ENCODE measurements around the gene SZRD1. TPM values are rescaled to one million over a fixed set of nuclear protein-coding genes. Genes with fewer than 3 reads are reported as not detected.

Gene SZRD1
- polyA plus RNA-seq, 2 of the 4 experiments (the other 2 are of a cell fraction): 56.8 to 91.9 TPM

GRCh38 chr1:16436946-16437474 lies 70.0 kb downstream of the SZRD1 start, which contains the start of gene SPATA21:
Gene SPATA21 (minus strand): TSS chr1:16437424. CDS start chr1:16431371, 6,053 bp downstream.
- Histone ChIP-seq H3K9me3 (no peaks in the 10 kb centered on the region), H3K4me1 (peaks cover 7% of the 10 kb centered on the region; the same call in 1 of the 3 replicates), H3K4me2 (no peak within 1 kb of the TSS), H3K4me3 (no peak within 1 kb of the TSS), H3K27ac (no peak within 1 kb of the TSS)
- WGBS (ENCODE audit: missing lambda C conversion rate): 54% methylated on average over 3 of the region's 3 CpGs
- ATAC-seq (no peak), DNase-seq (ENCODE audit: low read depth in 1 of 2, low spot score in 1 of 2) (no peak), FAIRE-seq (no peak)
- ChIA-PET POLR2A (no interaction called here), CTCF (no interaction called here)
- TF ChIP-seq BCL3 (IDR thresholded peaks at IDR 0.05) (no peak), TP53 (CRISPR knock-in tag; IDR thresholded peaks at IDR 0.05) (no peak), MAX (IDR thresholded peaks at IDR 0.05) (no peak), PBX3 (IDR thresholded peaks at IDR 0.05) (no peak), FOSL2 (IDR thresholded peaks at IDR 0.05) (no peak), FOSL2 (CRISPR knock-in tag; IDR thresholded peaks at IDR 0.05) (no peak), PHF8 (IDR thresholded peaks at IDR 0.05; ENCODE audit: borderline replicate concordance, low read depth) (no peak), NR3C1 (IDR thresholded peaks at IDR 0.05) (no peak), REST (IDR thresholded peaks at IDR 0.05) (no peak), HDAC2 (IDR thresholded peaks at IDR 0.05) (no peak), EHMT2 (IDR thresholded peaks at IDR 0.05; ENCODE audit: low read depth) (no peak)

- Histone ChIP-seq H3K4me2 (no peak overlapping the region), H3K4me1 (peaks cover 8% of the 10 kb centered on the region; the same call in 1 of the 3 replicates), H3K9me3 (no peaks in the 10 kb centered on the region), H3K4me3 (no peak overlapping the region), H3K27ac (no peak overlapping the region)
- no peak for DNase-seq (ENCODE audit: low read depth in 1 of 2, low spot score in 1 of 2)
- ChIA-PET CTCF (interaction anchor here (2.4 to 3.0 kb wide), 2 partner anchors 12 to 17 kb away, joined by 11 to 30 read pairs; no protein-coding TSS in a partner anchor), POLR2A (no interaction called here)
- peak; percentile 32 for TF ChIP-seq MAFK (IDR thresholded peaks at IDR 0.05; ENCODE audit: partially characterized antibody)
- TF ChIP-seq RFX5 (IDR thresholded peaks at IDR 0.05): no peak
- 77% methylated on average over 2 of the region's 2 CpGs for WGBS (ENCODE audit: missing lambda C conversion rate)
- no peak for FAIRE-seq
- no peak for ATAC-seq
Measured at GRCh38 chr1:16438516-16438915, 71.5 kb downstream of the SZRD1 start.

- H3K9me3 ChIP-seq: no peaks in the 10 kb centered on the region
- DNase-seq (ENCODE audit: low read depth in 1 of 2, low spot score in 1 of 2) (no peak), ATAC-seq (no peak), FAIRE-seq (no peak)
- H3K4me2 ChIP-seq: no peak overlapping the region
- peaks cover 8% of the 10 kb centered on the region; the same call in 1 of the 3 replicates for H3K4me1 ChIP-seq
- WGBS (ENCODE audit: missing lambda C conversion rate): 90% methylated on average over 2 of the region's 2 CpGs
- no peak overlapping the region for H3K4me3 ChIP-seq
- POLR2A ChIA-PET: no interaction called here
- TF ChIP-seq RARB (CRISPR knock-in tag; IDR thresholded peaks at IDR 0.05) (no peak), FOXS1 (CRISPR knock-in tag; IDR thresholded peaks at IDR 0.05) (no peak), TFCP2L1 (CRISPR knock-in tag; IDR thresholded peaks at IDR 0.05) (no peak)
- no peak overlapping the region for H3K27ac ChIP-seq
- CTCF ChIA-PET: interaction anchor here (2.4 to 3.0 kb wide), 3 partner anchors 12 to 17 kb away, joined by 8 to 30 read pairs (median 11); no protein-coding TSS in a partner anchor
Measured at GRCh38 chr1:16438924-16439323, 71.9 kb downstream of the SZRD1 start.
